ENCODE measurements around the gene NOP58. TPM values are rescaled to one million over a fixed set of nuclear protein-coding genes. Genes with fewer than 3 reads are reported as not detected.

Gene NOP58
- total and polyA plus RNA-seq, 2 donors (not counting 1 experiment from before 2014, with no cell fraction given): 41.1 to 47.2 TPM

GRCh38 chr2:202299712-202300111 lies 34.1 kb downstream of the NOP58 start:
- Histone ChIP-seq H3K36me3 (ENCODE audit: control insufficient read depth, insufficient read depth, low read length) (peaks cover 4% of the 10 kb centered on the region), H3K27me3 (ENCODE audit: control insufficient read depth, insufficient read depth, low read length) (no peaks in the 10 kb centered on the region), H3K4me3 (replicated peaks in 1 of 4; ENCODE audit: control extremely low read depth in 1 of 4, insufficient read depth in 1 of 4, low read depth in 3 of 4, low read length in 4 of 4) (no peak overlapping the region), H4K20me1 (ENCODE audit: control insufficient read depth, extremely low read depth, insufficient read depth, low read length) (no peaks in the 10 kb centered on the region), H3K4me1 (ENCODE audit: control insufficient read depth, extremely low read depth, insufficient read depth, low read length) (no peaks in the 10 kb centered on the region), H3K9ac (ENCODE audit: insufficient read depth, low read length) (no peak overlapping the region), H3K9me3 (ENCODE audit: control insufficient read depth, insufficient read depth, low read depth, low read length) (no peaks in the 10 kb centered on the region), H2AFZ (ENCODE audit: low read length) (no peak overlapping the region), H3K4me2 (ENCODE audit: extremely low read depth, insufficient read depth, low read length) (no peak overlapping the region), H3K27ac (ENCODE audit: insufficient read depth, low read length) (no peak overlapping the region), H3K79me2 (ENCODE audit: control insufficient read depth, insufficient read depth, low read length) (no peaks in the 10 kb centered on the region)
- DNase-seq (ENCODE audit: low read depth in 2 of 2): no peak
- TF ChIP-seq EZH2 (IDR thresholded peaks at IDR 0.05; ENCODE audit: low read length, missing control alignments) (no peak), CTCF (conservative IDR thresholded peaks at IDR 0.05 in 1 of 2, IDR thresholded peaks at IDR 0.05 in 1 of 2; ENCODE audit: low read depth in 1 of 2, low read length in 2 of 2) (no peak)

DNA sequence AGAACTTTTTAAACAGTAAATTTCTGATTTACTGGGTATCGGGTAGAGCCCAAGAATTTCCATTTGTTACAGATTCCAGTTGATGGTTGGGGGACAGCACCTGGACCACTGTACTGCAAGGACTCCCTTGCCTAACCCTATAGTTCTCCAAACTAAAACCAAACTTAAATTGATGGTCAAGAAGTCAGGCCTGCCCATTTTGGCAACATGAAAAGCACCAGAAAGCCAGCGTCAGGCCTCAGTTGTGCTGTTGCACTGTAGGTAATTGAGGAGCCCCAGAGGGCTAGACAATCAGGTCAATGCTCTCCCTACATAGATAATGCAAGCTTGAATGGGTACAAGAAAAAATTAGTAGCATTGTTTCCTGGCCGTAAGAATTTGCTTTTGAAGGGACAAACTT lies 40.5 kb downstream of the NOP58 start:
- Histone ChIP-seq H3K9ac (ENCODE audit: insufficient read depth, low read length) (no peak overlapping the region), H3K9me3 (ENCODE audit: control insufficient read depth, insufficient read depth, low read depth, low read length) (no peaks in the 10 kb centered on the region), H3K79me2 (ENCODE audit: control insufficient read depth, insufficient read depth, low read length) (no peaks in the 10 kb centered on the region), H3K27ac (ENCODE audit: insufficient read depth, low read length) (no peak overlapping the region), H2AFZ (ENCODE audit: low read length) (no peak overlapping the region), H3K4me2 (ENCODE audit: extremely low read depth, insufficient read depth, low read length) (no peak overlapping the region), H4K20me1 (ENCODE audit: control insufficient read depth, extremely low read depth, insufficient read depth, low read length) (no peaks in the 10 kb centered on the region), H3K27me3 (ENCODE audit: control insufficient read depth, insufficient read depth, low read length) (no peaks in the 10 kb centered on the region), H3K4me1 (ENCODE audit: control insufficient read depth, extremely low read depth, insufficient read depth, low read length) (no peaks in the 10 kb centered on the region), H3K36me3 (ENCODE audit: control insufficient read depth, insufficient read depth, low read length) (peaks cover 2% of the 10 kb centered on the region), H3K4me3 (replicated peaks in 1 of 4; ENCODE audit: control extremely low read depth in 1 of 4, insufficient read depth in 1 of 4, low read depth in 3 of 4, low read length in 4 of 4) (no peak overlapping the region)
- no peak for DNase-seq (ENCODE audit: low read depth in 2 of 2)
- no peak for TF ChIP-seq EZH2 (IDR thresholded peaks at IDR 0.05; ENCODE audit: low read length, missing control alignments)
- no peak for TF ChIP-seq CTCF (conservative IDR thresholded peaks at IDR 0.05 in 1 of 2, IDR thresholded peaks at IDR 0.05 in 1 of 2; ENCODE audit: low read depth in 1 of 2, low read length in 2 of 2)

DNA sequence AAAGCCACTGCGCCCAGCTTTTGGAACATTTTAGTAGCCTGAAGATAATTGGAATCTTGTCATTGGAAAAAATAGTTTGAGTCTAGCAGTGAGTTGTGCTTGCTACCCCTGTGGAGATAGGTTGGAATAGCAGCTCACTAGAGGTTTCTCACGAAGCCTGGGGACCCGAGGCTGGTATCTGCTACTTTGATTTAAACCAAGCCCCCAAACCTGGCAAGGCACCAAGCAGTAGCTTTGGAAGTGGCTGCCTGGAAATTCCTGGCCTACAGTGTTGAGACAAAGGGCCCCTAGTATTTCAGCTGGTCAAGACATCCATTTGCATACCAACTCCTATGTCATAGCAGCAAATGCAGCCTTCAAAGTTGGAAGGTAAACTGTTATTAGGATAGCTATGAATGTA lies 42.1 kb downstream of the NOP58 start:
- no peaks in the 10 kb centered on the region for H4K20me1 ChIP-seq (ENCODE audit: control insufficient read depth, extremely low read depth, insufficient read depth, low read length)
- no peak overlapping the region for H2AFZ ChIP-seq (ENCODE audit: low read length)
- TF ChIP-seq CTCF (conservative IDR thresholded peaks at IDR 0.05 in 1 of 2, IDR thresholded peaks at IDR 0.05 in 1 of 2; ENCODE audit: low read depth in 1 of 2, low read length in 2 of 2) (no peak), EZH2 (IDR thresholded peaks at IDR 0.05; ENCODE audit: low read length, missing control alignments) (no peak)
- no peak overlapping the region for H3K9ac ChIP-seq (ENCODE audit: insufficient read depth, low read length)
- H3K79me2 ChIP-seq (ENCODE audit: control insufficient read depth, insufficient read depth, low read length): no peaks in the 10 kb centered on the region
- H3K27ac ChIP-seq (ENCODE audit: insufficient read depth, low read length): no peak overlapping the region
- H3K27me3 ChIP-seq (ENCODE audit: control insufficient read depth, insufficient read depth, low read length): no peaks in the 10 kb centered on the region
- no peak overlapping the region for H3K4me3 ChIP-seq (replicated peaks in 1 of 4; ENCODE audit: control extremely low read depth in 1 of 4, insufficient read depth in 1 of 4, low read depth in 3 of 4, low read length in 4 of 4)
- H3K4me2 ChIP-seq (ENCODE audit: extremely low read depth, insufficient read depth, low read length): no peak overlapping the region
- no peak for DNase-seq (ENCODE audit: low read depth in 2 of 2)
- H3K9me3 ChIP-seq (ENCODE audit: control insufficient read depth, insufficient read depth, low read depth, low read length): no peaks in the 10 kb centered on the region
- H3K4me1 ChIP-seq (ENCODE audit: control insufficient read depth, extremely low read depth, insufficient read depth, low read length): no peaks in the 10 kb centered on the region
- peaks cover 2% of the 10 kb centered on the region for H3K36me3 ChIP-seq (ENCODE audit: control insufficient read depth, insufficient read depth, low read length)

Data from fibroblast of lung (primary cell).